ENCODE results near the gene SWI5.
"Not testable (repeated sequence)": the region's sequence is repeated elsewhere in the genome, so short reads cannot be mapped to it uniquely, and the experiment has no call there.

Gene SWI5

DNA sequence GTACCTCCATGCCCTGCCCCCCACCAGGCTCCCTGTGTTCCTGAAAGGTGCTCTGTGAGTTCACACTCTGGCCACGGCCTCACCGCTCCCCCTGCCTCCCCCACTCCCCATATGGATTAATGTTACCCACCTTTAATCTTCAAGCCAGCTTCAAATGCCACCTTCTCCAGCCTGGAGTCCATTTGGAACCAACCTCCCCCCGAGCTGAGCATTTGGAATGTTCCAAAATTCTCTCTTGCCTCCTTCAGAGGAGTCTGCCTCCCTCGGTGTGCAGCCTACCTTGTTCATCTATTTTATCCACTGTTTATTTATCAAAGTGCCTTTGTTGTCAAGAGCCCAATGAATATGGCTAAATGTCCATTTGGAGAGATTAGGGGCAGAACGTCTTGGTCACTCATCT, 4.6 kb upstream of the SWI5 start:
- Histone ChIP-seq H3K4me3 (no peak overlapping the region), H3K27ac (no peak overlapping the region)
- no peak for TF ChIP-seq CTCF (IDR thresholded peaks at IDR 0.05)
- no peak for DNase-seq (ENCODE audit: low spot score)

- H3K27ac ChIP-seq, result peak overlapping the region; percentile 91
- DNase-seq (ENCODE audit: low spot score), result no peak
- peak overlapping the region; percentile 83 for H3K4me3 ChIP-seq
- TF ChIP-seq CTCF (IDR thresholded peaks at IDR 0.05), result no peak
Observed at GRCh38 chr9:128274245-128274644, 1.8 kb upstream of the SWI5 start.

- peak within 1 kb of the TSS; percentile 91 for H3K27ac ChIP-seq
- DNase-seq (ENCODE audit: low spot score), result no peak
- TF ChIP-seq CTCF (IDR thresholded peaks at IDR 0.05), result no peak
- peak within 1 kb of the TSS; percentile 83 for H3K4me3 ChIP-seq
Observed at GRCh38 chr9:128275198-128276007, 673 bp upstream of the SWI5 start, which contains the start of gene GOLGA2. TSS of gene GOLGA2 (minus strand) at chr9:128276007. CDS start at chr9:128275976, 31 bp downstream.

- H3K4me3 ChIP-seq, result peak overlapping the region; percentile 83
- peak overlapping the region; percentile 86 to 87 for H3K27ac ChIP-seq
- TF ChIP-seq CTCF (IDR thresholded peaks at IDR 0.05), result no peak
- DNase-seq (ENCODE audit: low spot score), result peak; percentile 79
Observed at GRCh38 chr9:128276574-128277270, 646 bp downstream of the SWI5 start.

DNA sequence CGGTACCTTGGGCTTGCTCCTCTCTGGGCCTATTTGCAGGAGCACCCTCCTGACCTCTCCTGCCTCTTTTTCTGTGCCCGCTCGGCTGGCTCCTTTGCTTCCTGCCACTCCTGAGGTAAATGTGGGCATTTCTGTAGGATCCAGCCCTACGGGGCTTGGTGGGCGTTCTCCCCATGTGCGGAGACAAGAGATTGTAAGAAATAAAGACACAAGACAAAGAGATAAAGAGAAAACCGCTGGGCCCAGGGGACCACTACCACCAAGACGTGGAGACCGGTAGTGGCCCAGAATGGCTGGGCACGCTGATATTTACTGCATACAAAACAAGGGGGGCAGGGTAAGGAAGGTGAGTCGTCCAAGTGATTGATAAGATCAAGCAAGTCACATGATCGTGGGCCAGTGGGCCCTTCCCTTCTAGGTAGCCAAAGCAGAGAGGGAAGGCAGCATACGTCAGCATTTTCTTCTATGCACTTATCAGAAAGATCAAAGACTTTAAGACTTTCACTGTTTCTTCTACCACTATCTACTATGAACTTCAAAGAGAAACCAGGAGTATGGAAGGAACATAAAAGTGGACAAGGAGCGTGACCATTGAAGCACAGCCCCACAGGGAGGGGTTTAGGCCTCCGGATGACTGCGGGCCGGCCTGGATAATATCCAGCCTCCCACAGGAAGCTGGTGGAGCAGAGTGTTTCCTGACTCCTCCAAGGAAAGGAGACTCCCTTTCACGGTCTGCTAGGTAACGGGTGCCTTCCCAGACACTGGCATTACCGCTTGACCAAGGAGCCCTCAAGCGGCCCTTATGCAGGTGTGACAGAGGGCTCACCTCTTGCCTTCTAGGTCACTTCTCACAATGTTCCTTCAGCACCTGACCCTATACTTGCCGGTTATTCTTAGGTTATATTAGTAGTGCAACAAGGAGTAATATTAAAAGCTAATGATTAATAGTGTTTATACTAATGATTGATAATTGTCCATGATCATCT, 3.3 kb downstream of the SWI5 start:
- not testable (repeated sequence) for H3K4me3 ChIP-seq; H3K27ac ChIP-seq; DNase-seq (ENCODE audit: low spot score)

DNA sequence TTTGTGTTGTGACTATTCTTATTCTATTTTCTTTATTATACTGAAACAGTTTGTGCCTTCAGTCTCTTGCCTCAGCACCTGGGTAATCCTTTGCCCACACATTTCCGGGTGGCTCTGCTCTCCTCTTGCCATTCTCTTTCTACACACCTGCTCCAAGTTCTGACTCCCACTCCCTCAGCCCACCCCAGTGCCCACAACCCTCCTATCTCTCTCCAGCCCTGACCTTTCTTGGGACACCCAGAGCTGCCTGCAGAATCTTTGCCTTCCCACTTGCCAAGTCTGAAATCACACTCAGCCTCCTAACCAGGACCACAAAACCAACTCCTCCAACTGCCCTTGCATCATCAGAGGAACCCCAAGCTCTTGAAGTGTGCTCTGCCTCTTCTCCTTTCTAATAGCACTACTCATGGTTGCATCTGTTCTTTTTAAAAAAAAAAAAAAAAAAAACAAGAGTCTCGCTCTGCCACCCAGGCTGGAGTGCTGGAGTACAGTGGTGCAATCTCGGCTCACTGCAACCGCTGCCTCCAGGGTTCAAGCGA, 4.1 kb downstream of the SWI5 start:
- TF ChIP-seq CTCF (IDR thresholded peaks at IDR 0.05), result no peak
- no peak for DNase-seq (ENCODE audit: low spot score)
- no peak overlapping the region for H3K4me3 ChIP-seq
- no peak overlapping the region for H3K27ac ChIP-seq

Data from coronary artery (tissue), 2 donors.